Adrenal gland (tissue), 12 donors: Measurements from ENCODE around the gene RTL1. TPM values are rescaled to one million over a fixed set of nuclear protein-coding genes. Genes with fewer than 3 reads are reported as not detected.

Experiments
- DNase-seq, 7 donors: peaks; one replicate each; pipeline ENCODE4 v3.0.0-alpha.2; 2019 to 2020
- H3K27ac ChIP-seq, 5 donors: fragments of 200-600 bp; sonication (generic) in 4 of 5; 1 replicate in 3 of 5; 2 replicates in 2 of 5; pipeline versions ENCODE4 v1.5.1 to v1.8.0; 2016 to 2020; ENCODE audit warnings: mild to moderate bottlenecking in 1 of 5
- H3K27me3 ChIP-seq: fragments of 200-600 bp; 2 replicates; pipeline ENCODE4 v1.8.0; 2021
- H3K36me3 ChIP-seq, 2 donors: fragments of 200-600 bp; replicated peaks in 1 of 2; 1 replicate in 1 of 2; 2 replicates in 1 of 2; pipeline versions ENCODE4 v1.5.1 to v1.8.0; 2018 to 2022
- H3K4me1 ChIP-seq, 2 donors: fragments of 200-600 bp; replicated peaks in 1 of 2; 1 replicate in 1 of 2; 2 replicates in 1 of 2; pipeline versions ENCODE4 v1.5.1 to v1.8.0; 2018 to 2021
- H3K4me3 ChIP-seq, 4 donors: fragments of 200-600 bp; sonication (generic) in 3 of 4; one replicate each; pipeline ENCODE4 v1.5.1; 2016 to 2018
- H3K9me3 ChIP-seq, 3 donors: fragments of 200-600 bp; sonication (generic) in 1 of 3; replicated peaks in 1 of 3; 1 replicate in 2 of 3; 2 replicates in 1 of 3; pipeline versions ENCODE4 v1.5.1 to v1.8.0; 2016 to 2021
- CTCF ChIP-seq, 6 experiments: fragments of 450-650 bp in 4 of 6; fragments of 200-600 bp in 2 of 6; sonication (generic) in 1 of 6; IDR thresholded peaks; 1 replicate in 5 of 6; 2 replicates in 1 of 6; pipeline versions ENCODE4 v1.5.1 to v1.8.0; 2016 to 2021; ENCODE audit warnings: antibody characterized with exemption in 6 of 6, mild to moderate bottlenecking in 2 of 6, moderate library complexity in 1 of 6
- POLR2A ChIP-seq, 2 donors: fragments of 450-650 bp; IDR thresholded peaks; one replicate each; pipeline ENCODE4 v1.6.1; 2017; ENCODE audit warnings: antibody characterized with exemption in 2 of 2, mild to moderate bottlenecking in 2 of 2, moderate library complexity in 1 of 2
- WGBS, 4 donors: extraction: QIAGEN DNeasy Blood & Tissue Kit in 2 of 4; methylation state at CpG; one replicate each; pipeline versions ENCODE4 v1.1.5 to v1.1.7; 2013 to 2017; 5-methylcytosine and 5-hydroxymethylcytosine counted together
- intact Hi-C, 2 donors: fragments of 100-400 bp; cut with DNase I; formaldehyde crosslinking; loops; one replicate each; pipeline versions ENCODE4 v1.14.1 to v1.15.0; 2022 to 2023
- polyA plus RNA-seq, 3 donors: library from polyadenylated mRNA; stranded (reverse); fragments of 200-250 nt in 2 of 3; fragments of 350-450 nt in 1 of 3; fragmentation: Illumina TruSeq in 1 of 3; extraction: RNeasy Lipid Tissue Mini Kit (QIAGEN cat#74804) in 1 of 3; gene quantifications; one replicate each; pipeline ENCODE4 v1.2.3, GENCODE V29; 2013 to 2014
- total RNA-seq, 9 donors: library from RNA; depleted of rRNA in 4 of 9; stranded (reverse); fragments of >200 nt in 4 of 9; fragments of 120-200 nt in 1 of 9; fragmentation: NEBNext Ultra II Directional in 1 of 9; extraction: Animal tissue kit (Norgen Biotek cat#: 25700) in 1 of 9; gene quantifications; one replicate each; pipeline versions ENCODE4 v1.1.0 to v1.2.4, GENCODE V29; 2013 to 2023
- donor health status: healthy with polysubstance abuse.
- donor health status: Bipolar disorder and iron deficiency.
- donor health status: DM: yes; HTN: yes; CAD: no.
- donor health status: DM: no; HTN: no; CAD: no.
- donor health status: DM: no; HTN: no; CAD: no.
- donor health status: DM: yes; HTN: yes; CAD: no.

The RTL1 gene
- total and polyA plus RNA-seq, 12 donors, result 0.11 to 6.2 (median 1.0) TPM; not detected in 3

- TF ChIP-seq CTCF (IDR thresholded peaks at IDR 0.05) (no peak), POLR2A (IDR thresholded peaks at IDR 0.05) (no peak)
- intact Hi-C loops, result loop anchor here in 1 of 2 donors (5.0 kb wide), 1 partner anchor 51 kb away; the partner anchor contains the start of gene RTL1
- WGBS, 4 donors, result 58 to 72% (median 71%) methylated on average over 12 to 13 of the region's 13 CpGs
These were observed 52.0 kb downstream of the RTL1 start for GRCh38 chr14:100851586-100851916.

GRCh38 chr14:100850841-100851585 lies 52.5 kb downstream of the RTL1 start:
- WGBS, 4 donors, result 59 to 80% (median 72%) methylated on average over 3 to 8 of the region's 8 CpGs
- Histone ChIP-seq H3K4me1 (peaks cover 0 to 31% of the 10 kb centered on the region in 2 donors), H3K27ac (peak overlapping the region in 3 of 5 donors; percentile 29 to 66 (median 48)), H3K27me3 (no peaks in the 10 kb centered on the region), H3K36me3 (peaks cover 0 to 15% of the 10 kb centered on the region in 2 donors), H3K4me3 (no peak overlapping the region), H3K9me3 (no peaks in the 10 kb centered on the region)
- TF ChIP-seq POLR2A (IDR thresholded peaks at IDR 0.05) (no peak), CTCF (IDR thresholded peaks at IDR 0.05) (peak; percentile 69 to 92 (median 84))
- peak; percentile 69 to 91 (median 81) for DNase-seq
- intact Hi-C loops, result loop anchor here in 1 of 2 donors (5.0 kb wide), 1 partner anchor 51 kb away; the partner anchor contains the start of gene RTL1

More at GRCh38 chr14:100851586-100851916, 52.0 kb downstream of the RTL1 start:
- Histone ChIP-seq H3K27ac (peak overlapping the region in 3 of 5 donors; percentile 29 to 66 (median 48)), H3K9me3 (no peaks in the 10 kb centered on the region), H3K27me3 (no peaks in the 10 kb centered on the region), H3K36me3 (peaks cover 0 to 17% of the 10 kb centered on the region in 2 donors), H3K4me3 (no peak overlapping the region), H3K4me1 (peaks cover 0 to 31% of the 10 kb centered on the region in 2 donors)
- DNase-seq, result no peak

GRCh38 chr14:100849115-100849781 lies 54.3 kb downstream of the RTL1 start:
- no peak overlapping the region for H3K4me3 ChIP-seq
- intact Hi-C loops, result loop anchor here in 1 of 2 donors (5.0 kb wide), 1 partner anchor 778 kb away; no protein-coding TSS in a partner anchor
- DNase-seq, result no peak
- peak overlapping the region in 2 of 5 donors; percentile 17 to 23 for H3K27ac ChIP-seq
- no peaks in the 10 kb centered on the region for H3K27me3 ChIP-seq
- 30 to 41% (median 35%) methylated on average over 8 of the region's 8 CpGs for WGBS, 4 donors
- H3K9me3 ChIP-seq, result no peaks in the 10 kb centered on the region
- peaks cover 0 to 24% of the 10 kb centered on the region in 2 donors for H3K4me1 ChIP-seq
- peaks cover 0 to 15% of the 10 kb centered on the region in 2 donors for H3K36me3 ChIP-seq
- TF ChIP-seq CTCF (IDR thresholded peaks at IDR 0.05), result no peak
- no peak for TF ChIP-seq POLR2A (IDR thresholded peaks at IDR 0.05)

GRCh38 chr14:100846309-100846859 lies 57.1 kb downstream of the RTL1 start:
- Histone ChIP-seq H3K27ac (peak overlapping the region in 1 of 5 donors; percentile 84), H3K4me3 (no peak overlapping the region), H3K9me3 (no peaks in the 10 kb centered on the region), H3K4me1 (peaks cover 0 to 32% of the 10 kb centered on the region in 2 donors), H3K27me3 (no peaks in the 10 kb centered on the region), H3K36me3 (peaks cover 0 to 31% of the 10 kb centered on the region in 2 donors)
- intact Hi-C loops, result loop anchor here in 1 of 2 donors (5.0 kb wide), 1 partner anchor 781 kb away; no protein-coding TSS in a partner anchor
- 88 to 92% (median 89%) methylated on average over 8 of the region's 8 CpGs for WGBS, 4 donors
- DNase-seq, result no peak
- TF ChIP-seq POLR2A (IDR thresholded peaks at IDR 0.05) (no peak), CTCF (IDR thresholded peaks at IDR 0.05) (no peak)
